HUES64 (cell line): Measurements from ENCODE around the gene CCDC191.

Experiments
- H3K27ac ChIP-seq: 2 replicates; pipeline ENCODE4 v1.7.0; 2013; ENCODE audit warnings: low read depth, low read length, inconsistent platforms
- H3K27me3 ChIP-seq: 2 replicates; pipeline ENCODE4 v1.6.1; 2013; ENCODE audit warnings: mild to moderate bottlenecking, low read length; ENCODE audit not compliant: insufficient read depth
- H3K36me3 ChIP-seq: 2 replicates; pipeline ENCODE4 v1.6.1; 2013; ENCODE audit warnings: mild to moderate bottlenecking, low read length; ENCODE audit not compliant: insufficient read depth
- H3K4me1 ChIP-seq: 2 replicates; pipeline ENCODE4 v1.6.1; 2013; ENCODE audit warnings: mild to moderate bottlenecking, low read length, moderate library complexity; ENCODE audit not compliant: insufficient read depth
- H3K4me3 ChIP-seq: 2 replicates; pipeline ENCODE4 v1.5.1; 2013; ENCODE audit warnings: mild to moderate bottlenecking, low read length, moderate library complexity
- H3K9ac ChIP-seq: 2 replicates; pipeline ENCODE4 v1.6.1; 2013; ENCODE audit warnings: mild to moderate bottlenecking, low read depth, low read length
- H3K9me3 ChIP-seq: 2 replicates; pipeline ENCODE4 v1.6.1; 2013; ENCODE audit warnings: low read depth, low read length; ENCODE audit not compliant: insufficient read depth
- WGBS: fragments of 150-250, 120-280 bp; methylation state at CpG from one replicate; pipeline ENCODE4 v1.1.7; 2013; ENCODE audit warnings: missing lambda C conversion rate; 5-methylcytosine and 5-hydroxymethylcytosine counted together

The CCDC191 gene

GRCh38 chr3:114083112-114083511 lies 26.8 kb upstream of the CCDC191 start:
- Histone ChIP-seq H3K27me3 (no peaks in the 10 kb centered on the region), H3K4me3 (no peak overlapping the region), H3K9me3 (no peaks in the 10 kb centered on the region), H3K9ac (no peak overlapping the region), H3K4me1 (no peaks in the 10 kb centered on the region), H3K27ac (no peak overlapping the region), H3K36me3 (peaks cover 96% of the 10 kb centered on the region)
- 100% methylated on average over 1 of the region's 2 CpGs for WGBS

- Histone ChIP-seq H3K4me1 (no peaks in the 10 kb centered on the region), H3K9me3 (no peaks in the 10 kb centered on the region), H3K27ac (no peak overlapping the region), H3K9ac (no peak overlapping the region), H3K36me3 (peaks cover 95% of the 10 kb centered on the region), H3K4me3 (no peak overlapping the region), H3K27me3 (no peaks in the 10 kb centered on the region)
Measured at GRCh38 chr3:114081037-114081436, 24.7 kb upstream of the CCDC191 start.

GRCh38 chr3:114080201-114080600 lies 23.9 kb upstream of the CCDC191 start:
- Histone ChIP-seq H3K4me3 (no peak overlapping the region), H3K9me3 (no peaks in the 10 kb centered on the region), H3K27ac (no peak overlapping the region), H3K27me3 (no peaks in the 10 kb centered on the region), H3K36me3 (peaks cover 95% of the 10 kb centered on the region), H3K4me1 (no peaks in the 10 kb centered on the region), H3K9ac (no peak overlapping the region)

GRCh38 chr3:114079761-114080160 lies 23.4 kb upstream of the CCDC191 start:
- H3K9ac ChIP-seq: no peak overlapping the region
- no peaks in the 10 kb centered on the region for H3K27me3 ChIP-seq
- peaks cover 96% of the 10 kb centered on the region for H3K36me3 ChIP-seq

GRCh38 chr3:114078126-114078525 lies 21.8 kb upstream of the CCDC191 start:
- Histone ChIP-seq H3K36me3 (peaks cover 98% of the 10 kb centered on the region), H3K4me1 (no peaks in the 10 kb centered on the region), H3K9me3 (no peaks in the 10 kb centered on the region), H3K9ac (no peak overlapping the region), H3K27ac (no peak overlapping the region), H3K27me3 (no peaks in the 10 kb centered on the region), H3K4me3 (no peak overlapping the region)

More at GRCh38 chr3:114079761-114080160, 23.4 kb upstream of the CCDC191 start:
- Histone ChIP-seq H3K27ac (no peak overlapping the region), H3K4me3 (no peak overlapping the region), H3K4me1 (no peaks in the 10 kb centered on the region), H3K9me3 (no peaks in the 10 kb centered on the region)
- WGBS: 100% methylated on average over 5 of the region's 5 CpGs

GRCh38 chr3:114076711-114077110 lies 20.4 kb upstream of the CCDC191 start:
- Histone ChIP-seq H3K4me3 (no peak overlapping the region), H3K4me1 (no peaks in the 10 kb centered on the region), H3K9ac (no peak overlapping the region), H3K9me3 (no peaks in the 10 kb centered on the region), H3K27me3 (no peaks in the 10 kb centered on the region), H3K36me3 (peaks cover 98% of the 10 kb centered on the region), H3K27ac (no peak overlapping the region)
- whole genome bisulfite sequencing: 94% methylated on average over 6 of the region's 6 CpGs

GRCh38 chr3:114071786-114072185 lies 15.5 kb upstream of the CCDC191 start:
- H3K4me3 ChIP-seq: no peak overlapping the region
- H3K9me3 ChIP-seq: no peaks in the 10 kb centered on the region
- H3K36me3 ChIP-seq: peaks cover 100% of the 10 kb centered on the region
- WGBS: 93% methylated on average over 1 of the region's 1 CpG
- H3K27ac ChIP-seq: no peak overlapping the region
- H3K9ac ChIP-seq: no peak overlapping the region
- H3K27me3 ChIP-seq: no peaks in the 10 kb centered on the region
- no peaks in the 10 kb centered on the region for H3K4me1 ChIP-seq

- Histone ChIP-seq H3K27me3 (no peaks in the 10 kb centered on the region), H3K4me3 (no peak overlapping the region), H3K9me3 (no peaks in the 10 kb centered on the region), H3K9ac (no peak overlapping the region), H3K27ac (no peak overlapping the region), H3K4me1 (no peaks in the 10 kb centered on the region), H3K36me3 (peaks cover 93% of the 10 kb centered on the region)
- 99% methylated on average over 4 of the region's 4 CpGs for WGBS
Measured at GRCh38 chr3:114068336-114068735, 12.0 kb upstream of the CCDC191 start.

GRCh38 chr3:114067804-114068203 lies 11.5 kb upstream of the CCDC191 start:
- Histone ChIP-seq H3K27ac (no peak overlapping the region), H3K9me3 (no peaks in the 10 kb centered on the region), H3K36me3 (peaks cover 87% of the 10 kb centered on the region), H3K4me1 (no peaks in the 10 kb centered on the region), H3K9ac (no peak overlapping the region), H3K27me3 (no peaks in the 10 kb centered on the region), H3K4me3 (no peak overlapping the region)
- WGBS: 98% methylated on average over 4 of the region's 4 CpGs

- no peaks in the 10 kb centered on the region for H3K9me3 ChIP-seq
- peaks cover 5% of the 10 kb centered on the region; the same call in 1 of the 2 replicates for H3K4me1 ChIP-seq
- no peak overlapping the region for H3K27ac ChIP-seq
- peaks cover 36% of the 10 kb centered on the region for H3K36me3 ChIP-seq
- H3K9ac ChIP-seq: no peak overlapping the region
- H3K27me3 ChIP-seq: no peaks in the 10 kb centered on the region
- WGBS: 95% methylated on average over 8 of the region's 8 CpGs
- no peak overlapping the region for H3K4me3 ChIP-seq
Measured at GRCh38 chr3:114060906-114061655, 4.8 kb upstream of the CCDC191 start.

- 94% methylated on average over 8 of the region's 8 CpGs for whole genome bisulfite sequencing
- H3K36me3 ChIP-seq: peaks cover 16% of the 10 kb centered on the region
- peaks cover 5% of the 10 kb centered on the region; the same call in 1 of the 2 replicates for H3K4me1 ChIP-seq
- H3K27me3 ChIP-seq: no peaks in the 10 kb centered on the region
- no peak overlapping the region for H3K9ac ChIP-seq
- peak overlapping the region; percentile 84; the same call in 1 of the 2 replicates for H3K4me3 ChIP-seq
- H3K9me3 ChIP-seq: no peaks in the 10 kb centered on the region
- H3K27ac ChIP-seq: no peak overlapping the region
Measured at GRCh38 chr3:114058646-114059045, 2.3 kb upstream of the CCDC191 start.

GRCh38 chr3:114057011-114057347 lies 653 bp upstream of the CCDC191 start:
- under 1% methylated on average over 8 of the region's 8 CpGs for WGBS
- peak overlapping the region; percentile 84 for H3K4me3 ChIP-seq
- no peaks in the 10 kb centered on the region for H3K9me3 ChIP-seq
- peak overlapping the region; percentile 83 for H3K9ac ChIP-seq
- H3K27me3 ChIP-seq: no peaks in the 10 kb centered on the region
- peaks cover 16% of the 10 kb centered on the region for H3K36me3 ChIP-seq
- peaks cover 5% of the 10 kb centered on the region; the same call in 1 of the 2 replicates for H3K4me1 ChIP-seq
- peak overlapping the region; percentile 48 for H3K27ac ChIP-seq
